DMS 273 (cell line): ENCODE data around the gene LAMA2.
A peak's percentile ranks its signal among the peaks of the same experiment; 100 is the strongest.

Source experiments
- DNase-seq: peaks from one replicate; lab custom pipeline; 2025; ENCODE audit not compliant: unreplicated experiment; lab: John Stamatoyannopoulos, UW

The LAMA2 gene

GRCh38 chr6:129344379-129344778 is 461.4 kb downstream of the LAMA2 start:
- no peak for DNase-seq

- no peak for DNase-seq
These were observed 463.0 kb downstream of the LAMA2 start for GRCh38 chr6:129345890-129346289.

GRCh38 chr6:129346964-129347363 is 464.0 kb downstream of the LAMA2 start:
- DNase-seq = no peak

GRCh38 chr6:129350278-129350677 is 467.3 kb downstream of the LAMA2 start:
- no peak for DNase-seq

GRCh38 chr6:129351807-129352206 is 468.9 kb downstream of the LAMA2 start:
- no peak for DNase-seq

- DNase-seq = no peak
These were observed 470.1 kb downstream of the LAMA2 start for GRCh38 chr6:129353067-129353466.

GRCh38 chr6:129356129-129356528 is 473.2 kb downstream of the LAMA2 start:
- no peak for DNase-seq

- DNase-seq = no peak
These were observed 477.1 kb downstream of the LAMA2 start for GRCh38 chr6:129359811-129360681.

- DNase-seq = no peak
These were observed 477.7 kb downstream of the LAMA2 start for GRCh38 chr6:129360682-129360955.

- DNase-seq = no peak
These were observed 481.1 kb downstream of the LAMA2 start for GRCh38 chr6:129364037-129364436.

GRCh38 chr6:129364767-129365166 is 481.8 kb downstream of the LAMA2 start:
- DNase-seq = no peak

GRCh38 chr6:129368076-129368475 is 485.1 kb downstream of the LAMA2 start:
- no peak for DNase-seq

- DNase-seq = no peak
These were observed 486.0 kb downstream of the LAMA2 start for GRCh38 chr6:129368970-129369369.

GRCh38 chr6:129369737-129370136 is 486.8 kb downstream of the LAMA2 start:
- DNase-seq = no peak

- peak; percentile 59 for DNase-seq
These were observed 487.5 kb downstream of the LAMA2 start for GRCh38 chr6:129370268-129370916.

GRCh38 chr6:129381885-129382284 is 498.9 kb downstream of the LAMA2 start:
- DNase-seq = no peak

- DNase-seq = no peak
These were observed 500.0 kb downstream of the LAMA2 start for GRCh38 chr6:129382916-129383315.

GRCh38 chr6:129385117-129385516 is 502.2 kb downstream of the LAMA2 start:
- DNase-seq = no peak

GRCh38 chr6:129390900-129391299 is 508.0 kb downstream of the LAMA2 start:
- no peak for DNase-seq

GRCh38 chr6:129393654-129394053 is 510.7 kb downstream of the LAMA2 start:
- DNase-seq = no peak

- no peak for DNase-seq
These were observed 515.8 kb downstream of the LAMA2 start for GRCh38 chr6:129398764-129399163.

GRCh38 chr6:129402244-129402643 is 519.3 kb downstream of the LAMA2 start:
- DNase-seq = no peak

- no peak for DNase-seq
These were observed 528.2 kb downstream of the LAMA2 start for GRCh38 chr6:129411092-129411491.
